Trophoblast cell (in vitro differentiated cells and primary cell): Measurements from ENCODE around the gene MPST.

Experiments
- DNase-seq, 2 donors: peaks; one replicate each; pipeline ENCODE4 v3.0.0-alpha.2; 2016
- H2AFZ ChIP-seq: 2 replicates; pipeline ENCODE4 v1.6.1; 2013; ENCODE audit warnings: low read length, moderate library complexity, mild to moderate bottlenecking; ENCODE audit not compliant: insufficient read depth, poor library complexity
- H2AK5ac ChIP-seq: 2 replicates; pipeline ENCODE4 v1.6.1; 2013; ENCODE audit warnings: mild to moderate bottlenecking, low read length
- H2BK120ac ChIP-seq: 2 replicates; pipeline ENCODE4 v1.6.1; 2013; ENCODE audit warnings: low read length, mild to moderate bottlenecking, moderate library complexity; ENCODE audit not compliant: insufficient read depth, poor library complexity
- H2BK12ac ChIP-seq: 2 replicates; pipeline ENCODE4 v1.6.1; 2013; ENCODE audit warnings: mild to moderate bottlenecking, low read length, moderate library complexity
- H2BK5ac ChIP-seq: 2 replicates; pipeline ENCODE4 v1.6.1; 2013; ENCODE audit warnings: low read length, low read depth, moderate library complexity, mild to moderate bottlenecking; ENCODE audit not compliant: poor library complexity
- H3K14ac ChIP-seq: 2 replicates; pipeline ENCODE4 v1.6.1; 2013; ENCODE audit warnings: mild to moderate bottlenecking, low read length
- H3K18ac ChIP-seq: 2 replicates; pipeline ENCODE4 v1.6.1; 2013; ENCODE audit warnings: mild to moderate bottlenecking, low read length
- H3K23ac ChIP-seq: 2 replicates; pipeline ENCODE4 v1.6.1; 2013; ENCODE audit warnings: low read length
- H3K27ac ChIP-seq: 2 replicates; pipeline ENCODE4 v1.5.1; 2013; ENCODE audit warnings: low read depth, mild to moderate bottlenecking, inconsistent platforms, low read length, moderate library complexity
- H3K27me3 ChIP-seq: 2 replicates; pipeline ENCODE4 v1.6.1; 2013; ENCODE audit warnings: inconsistent platforms, mild to moderate bottlenecking, low read length, moderate library complexity; ENCODE audit not compliant: insufficient read depth
- H3K36me3 ChIP-seq, 2 experiments: 1 replicate in 1 of 2; 2 replicates in 1 of 2; pipeline ENCODE4 v1.6.1; 2013; ENCODE audit warnings: low read length in 2 of 2, mild to moderate bottlenecking in 2 of 2, moderate library complexity in 1 of 2; ENCODE audit not compliant: insufficient read depth in 2 of 2, control insufficient read depth in 1 of 2
- H3K4ac ChIP-seq: 2 replicates; pipeline ENCODE4 v1.6.1; 2013; ENCODE audit warnings: low read depth, mild to moderate bottlenecking, low read length, moderate library complexity
- H3K4me1 ChIP-seq, 2 experiments: 1 replicate in 1 of 2; 2 replicates in 1 of 2; pipeline ENCODE4 v1.6.1; 2013; ENCODE audit warnings: low read length in 2 of 2, mild to moderate bottlenecking in 2 of 2, moderate library complexity in 1 of 2; ENCODE audit not compliant: insufficient read depth in 2 of 2, control insufficient read depth in 1 of 2
- H3K4me2 ChIP-seq: 2 replicates; pipeline ENCODE4 v1.6.1; 2013; ENCODE audit warnings: inconsistent platforms, mild to moderate bottlenecking, low read length, moderate library complexity
- H3K4me3 ChIP-seq: 2 replicates; pipeline ENCODE4 v1.5.1; 2013; ENCODE audit warnings: mild to moderate bottlenecking, low read depth, low read length, inconsistent platforms
- H3K79me1 ChIP-seq: one replicate; pipeline ENCODE4 v1.6.1; 2013; ENCODE audit warnings: low read length
- H3K79me2 ChIP-seq: 2 replicates; pipeline ENCODE4 v1.6.1; 2013; ENCODE audit warnings: low read length, mild to moderate bottlenecking; ENCODE audit not compliant: control insufficient read depth, insufficient read depth, poor library complexity
- H3K9ac ChIP-seq: 2 replicates; pipeline ENCODE4 v1.6.1; 2013; ENCODE audit warnings: mild to moderate bottlenecking, low read length
- H3K9me3 ChIP-seq: 2 replicates; pipeline ENCODE4 v1.6.1; 2013; ENCODE audit warnings: low read depth, mild to moderate bottlenecking, control low read depth, inconsistent platforms, low read length; ENCODE audit not compliant: insufficient read depth
- H4K12ac ChIP-seq: 2 replicates; pipeline ENCODE4 v1.6.1; 2013; ENCODE audit warnings: low read depth, mild to moderate bottlenecking, low read length, moderate library complexity
- H4K8ac ChIP-seq: 2 replicates; pipeline ENCODE4 v1.6.1; 2013; ENCODE audit warnings: low read depth, mild to moderate bottlenecking, low read length, moderate library complexity
- H4K91ac ChIP-seq: one replicate; pipeline ENCODE4 v1.6.1; 2013; ENCODE audit warnings: low read depth, mild to moderate bottlenecking, low read length, moderate library complexity
- WGBS: extraction: QIAGEN DNeasy Blood & Tissue Kit; methylation state at CpG from one replicate; pipeline ENCODE4 v1.1.7; 2013; ENCODE audit warnings: missing lambda C conversion rate; ENCODE audit not compliant: insufficient read length, insufficient coverage; ENCODE audit errors: extremely low coverage; 5-methylcytosine and 5-hydroxymethylcytosine counted together

MPST gene

GRCh38 chr22:37014415-37014806, 5.1 kb upstream of the MPST start:
- Histone ChIP-seq H3K27me3 (no peaks in the 10 kb centered on the region), H4K91ac (no peak overlapping the region), H3K79me2 (peaks cover 3% of the 10 kb centered on the region), H3K36me3 (peaks cover 10 to 14% of the 10 kb centered on the region in 2 experiments), H3K23ac (no peak overlapping the region), H3K4me2 (no peak overlapping the region), H2BK5ac (no peak overlapping the region), H3K9me3 (peaks cover 4% of the 10 kb centered on the region), H3K27ac (no peak overlapping the region), H3K9ac (no peak overlapping the region), H3K79me1 (peaks cover 4% of the 10 kb centered on the region), H4K12ac (no peak overlapping the region), H3K18ac (no peak overlapping the region), H2BK12ac (no peak overlapping the region), H3K4me3 (no peak overlapping the region), H3K14ac (no peak overlapping the region), H2AK5ac (no peak overlapping the region), H4K8ac (no peak overlapping the region), H2BK120ac (no peak overlapping the region), H2AFZ (no peak overlapping the region), H3K4me1 (peaks cover 8 to 15% of the 10 kb centered on the region in 2 experiments), H3K4ac (no peak overlapping the region)
- no peak for DNase-seq
- WGBS: no CpG with 5 or more reads among the region's 4 CpGs

- DNase-seq: no peak
- Histone ChIP-seq H3K4ac (no peak overlapping the region), H2BK5ac (no peak overlapping the region), H2BK12ac (no peak overlapping the region), H4K8ac (no peak overlapping the region), H3K4me2 (no peak overlapping the region), H2BK120ac (no peak overlapping the region), H3K4me1 (peaks cover 8 to 15% of the 10 kb centered on the region in 2 experiments), H3K9me3 (peaks cover 4% of the 10 kb centered on the region), H3K18ac (no peak overlapping the region), H2AK5ac (no peak overlapping the region), H3K4me3 (no peak overlapping the region), H3K79me2 (peaks cover 6% of the 10 kb centered on the region), H3K27me3 (no peaks in the 10 kb centered on the region), H3K23ac (no peak overlapping the region), H3K27ac (no peak overlapping the region), H3K79me1 (peaks cover 7% of the 10 kb centered on the region), H3K14ac (no peak overlapping the region), H2AFZ (no peak overlapping the region), H4K91ac (no peak overlapping the region), H4K12ac (no peak overlapping the region), H3K9ac (no peak overlapping the region), H3K36me3 (peaks cover 10 to 14% of the 10 kb centered on the region in 2 experiments)
- no CpG with 5 or more reads among the region's 12 CpGs for WGBS
These were observed 4.5 kb upstream of the MPST start for GRCh38 chr22:37014835-37015586.

GRCh38 chr22:37015587-37015878, 4.0 kb upstream of the MPST start:
- DNase-seq: no peak
- H2AFZ ChIP-seq: no peak overlapping the region
- no CpG with 5 or more reads among the region's 4 CpGs for WGBS

DNA sequence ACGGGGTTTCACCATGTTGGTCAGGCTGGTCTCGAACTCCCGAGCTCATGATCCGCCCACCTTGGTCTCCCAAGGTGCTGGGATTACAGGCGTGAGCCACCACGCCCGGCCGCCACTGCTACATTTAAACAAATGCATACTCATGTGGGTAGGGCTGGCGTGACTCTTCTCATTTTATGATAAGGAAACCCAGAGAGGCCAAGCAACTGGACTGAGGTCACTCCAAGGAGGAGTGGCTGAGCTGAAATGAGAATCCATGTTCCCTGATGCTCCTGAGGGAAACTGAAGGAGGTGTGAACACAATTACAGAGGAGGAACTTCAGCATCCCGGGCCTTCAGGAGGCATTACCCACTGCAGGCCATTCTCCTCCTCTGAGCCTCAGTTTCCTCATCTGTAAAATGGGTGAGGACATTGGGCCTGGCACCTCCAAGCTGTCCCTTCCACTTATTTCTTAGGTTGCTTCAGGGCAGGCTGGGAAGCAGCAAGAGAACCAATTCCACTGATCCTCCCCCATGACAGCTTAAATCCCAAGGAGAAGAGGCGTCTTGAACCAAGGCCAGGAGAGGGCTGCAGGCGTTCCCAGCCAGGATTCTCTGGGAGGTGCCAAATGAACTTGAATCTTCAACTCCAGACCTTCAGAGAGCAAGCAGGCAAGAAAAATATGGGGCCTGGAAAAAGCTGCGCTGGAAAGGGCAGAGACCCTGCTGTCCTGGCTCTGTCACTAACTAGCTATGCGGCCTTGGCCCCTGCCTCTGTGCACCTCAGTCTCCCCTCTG, 3.2 kb upstream of the MPST start:
- Histone ChIP-seq H3K18ac (no peak overlapping the region), H3K9ac (no peak overlapping the region), H3K79me1 (peaks cover 7% of the 10 kb centered on the region), H2AK5ac (no peak overlapping the region), H4K12ac (no peak overlapping the region), H2BK120ac (no peak overlapping the region), H4K8ac (no peak overlapping the region), H3K9me3 (peaks cover 3% of the 10 kb centered on the region), H3K27ac (no peak overlapping the region), H3K23ac (no peak overlapping the region), H3K14ac (no peak overlapping the region), H3K4ac (no peak overlapping the region), H2BK12ac (no peak overlapping the region), H3K27me3 (no peaks in the 10 kb centered on the region), H2BK5ac (no peak overlapping the region), H3K79me2 (peaks cover 7% of the 10 kb centered on the region), H3K4me3 (no peak overlapping the region), H4K91ac (no peak overlapping the region), H3K4me1 (peaks cover 13 to 17% of the 10 kb centered on the region in 2 experiments), H3K4me2 (no peak overlapping the region), H2AFZ (no peak overlapping the region), H3K36me3 (peaks cover 10 to 14% of the 10 kb centered on the region in 2 experiments)
- DNase-seq: no peak
- WGBS: no CpG with 5 or more reads among the region's 14 CpGs

More at GRCh38 chr22:37015587-37015878, 4.0 kb upstream of the MPST start:
- H3K18ac ChIP-seq: no peak overlapping the region
- peaks cover 10 to 16% of the 10 kb centered on the region in 2 experiments for H3K4me1 ChIP-seq
- H3K9me3 ChIP-seq: peaks cover 3% of the 10 kb centered on the region
- no peak overlapping the region for H3K14ac ChIP-seq
- peaks cover 7% of the 10 kb centered on the region for H3K79me1 ChIP-seq
- H3K79me2 ChIP-seq: peaks cover 7% of the 10 kb centered on the region
- H2BK5ac ChIP-seq: no peak overlapping the region
- H3K4me2 ChIP-seq: no peak overlapping the region
- H2BK12ac ChIP-seq: no peak overlapping the region
- H3K27me3 ChIP-seq: no peaks in the 10 kb centered on the region
- no peak overlapping the region for H4K12ac ChIP-seq
- no peak overlapping the region for H2AK5ac ChIP-seq
- no peak overlapping the region for H3K27ac ChIP-seq
- no peak overlapping the region for H2BK120ac ChIP-seq
- peaks cover 10 to 14% of the 10 kb centered on the region in 2 experiments for H3K36me3 ChIP-seq
- no peak overlapping the region for H3K23ac ChIP-seq
- no peak overlapping the region for H4K91ac ChIP-seq
- no peak overlapping the region for H4K8ac ChIP-seq
- H3K4me3 ChIP-seq: no peak overlapping the region
- H3K9ac ChIP-seq: no peak overlapping the region
- no peak overlapping the region for H3K4ac ChIP-seq
